B cell (primary cell): Measurements from ENCODE around the gene MBOAT7. TPM values are rescaled to one million over a fixed set of nuclear protein-coding genes. Genes with fewer than 3 reads are reported as not detected.

ENCODE experiments used
- ATAC-seq: fragments of 200-7000 bp; cut with Tn5 transposase; one replicate; pipeline ENCODE4 v1.10.0; 2021; ENCODE audit warnings: low read depth, mild to moderate bottlenecking, moderate number of reproducible peaks, moderate library complexity
- CTCF ChIA-PET: fragments of 350-600 bp; sonication (Branson Sonifier 250); formaldehyde crosslinking; loops from one replicate; lab custom pipeline; 2021; ENCODE audit warnings: antibody characterized with exemption, inconsistent platforms; lab: Charles Lee
- POLR2A ChIA-PET: fragments of 350-600 bp; sonication (Branson Sonifier 250); formaldehyde crosslinking; loops from one replicate; lab custom pipeline; 2021; ENCODE audit warnings: antibody characterized with exemption; lab: Charles Lee
- DNase-seq: peaks from one replicate; pipeline ENCODE4 v3.0.0; 2013
- H2AFZ ChIP-seq: 2 replicates; pipeline ENCODE4 v1.6.1; 2012; ENCODE audit warnings: mild to moderate bottlenecking, low read depth, low read length; ENCODE audit not compliant: insufficient read depth, poor library complexity, severe bottlenecking
- H3K27ac ChIP-seq, 2 donors: 1 replicate in 1 of 2; 2 replicates in 1 of 2; pipeline ENCODE4 v1.5.1; 2012 to 2013; ENCODE audit warnings: low read length in 2 of 2, mild to moderate bottlenecking in 2 of 2, moderate library complexity in 1 of 2
- H3K27me3 ChIP-seq, 4 experiments: fragments of 200-600 bp in 1 of 4; sonication (generic) in 1 of 4; replicated peaks in 1 of 4; 1 replicate in 2 of 4; 2 replicates in 2 of 4; pipeline versions ENCODE4 v1.6.1 to v1.7.0; 2013 to 2016; ENCODE audit warnings: low read length in 3 of 4, mild to moderate bottlenecking in 2 of 4, mixed read lengths in 1 of 4, moderate library complexity in 1 of 4; ENCODE audit not compliant: insufficient read depth in 4 of 4, control insufficient read depth in 3 of 4; ENCODE audit errors: control extremely low read depth in 1 of 4
- H3K36me3 ChIP-seq, 2 experiments: replicated peaks in 1 of 2; 1 replicate in 1 of 2; 2 replicates in 1 of 2; pipeline versions ENCODE4 v1.6.1 to v1.7.1; 2013; ENCODE audit warnings: low read length in 1 of 2; ENCODE audit not compliant: insufficient read depth in 2 of 2, control insufficient read depth in 1 of 2; ENCODE audit errors: control extremely low read depth in 1 of 2, extremely low read depth in 1 of 2
- H3K4me1 ChIP-seq, 2 donors: fragments of 200-600 bp in 1 of 2; sonication (generic) in 1 of 2; 1 replicate in 1 of 2; 2 replicates in 1 of 2; pipeline versions ENCODE4 v1.5.1 to v1.6.1; 2013 to 2017; ENCODE audit warnings: low read length in 2 of 2; ENCODE audit not compliant: control insufficient read depth in 2 of 2, insufficient read depth in 2 of 2
- H3K4me2 ChIP-seq: replicated peaks from 2 replicates; pipeline ENCODE3; 2012; ENCODE audit warnings: mild to moderate bottlenecking, low read depth, low read length; ENCODE audit not compliant: poor library complexity, severe bottlenecking
- H3K4me3 ChIP-seq, 5 experiments: fragments of 200-600 bp in 1 of 5; sonication (generic) in 1 of 5; 1 replicate in 3 of 5; 2 replicates in 2 of 5; pipeline versions ENCODE4 v1.5.1 to v1.7.0; 2011 to 2016; ENCODE audit warnings: low read length in 4 of 5, mild to moderate bottlenecking in 4 of 5, low read depth in 2 of 5, control low read depth in 1 of 5, moderate library complexity in 1 of 5; ENCODE audit not compliant: insufficient read depth in 1 of 5; ENCODE audit errors: control extremely low read depth in 1 of 5, extremely low read depth in 1 of 5
- H3K79me2 ChIP-seq: fragments of 200-600 bp; sonication (generic); one replicate; pipeline ENCODE4 v1.6.0; 2016; ENCODE audit warnings: low read length; ENCODE audit not compliant: control insufficient read depth, insufficient read depth
- H3K9ac ChIP-seq: fragments of 200-600 bp; sonication (generic); 2 replicates; pipeline ENCODE4 v1.6.1; 2017; ENCODE audit warnings: mild to moderate bottlenecking, low read length, moderate library complexity
- H3K9me3 ChIP-seq, 3 donors: one replicate each; pipeline versions ENCODE4 v1.6.1 to v1.7.1; 2013; ENCODE audit warnings: low read length in 2 of 3; ENCODE audit not compliant: control insufficient read depth in 2 of 3, insufficient read depth in 1 of 3; ENCODE audit errors: control extremely low read depth in 1 of 3
- H4K20me1 ChIP-seq: 2 replicates; pipeline ENCODE4 v1.6.0; 2012; ENCODE audit warnings: mild to moderate bottlenecking, low read length; ENCODE audit not compliant: insufficient read depth, control insufficient read depth, poor library complexity, severe bottlenecking
- H3K27ac Mint-ChIP-seq: one replicate; pipeline ENCODE4 v1.8.0; 2021; ENCODE audit warnings: mixed read lengths
- H3K27me3 Mint-ChIP-seq: one replicate; pipeline ENCODE4 v1.8.0; 2021; ENCODE audit warnings: mixed read lengths
- H3K4me1 Mint-ChIP-seq: one replicate; pipeline ENCODE4 v1.8.0; 2021; ENCODE audit warnings: mixed read lengths
- H3K4me3 Mint-ChIP-seq: one replicate; pipeline ENCODE4 v1.8.0; 2021; ENCODE audit warnings: mixed read lengths
- H3K9me3 Mint-ChIP-seq: one replicate; pipeline ENCODE4 v1.8.0; 2022; ENCODE audit warnings: mixed read lengths; ENCODE audit not compliant: insufficient read depth
- CTCF ChIP-seq: fragments of 200-600 bp; IDR thresholded peaks from one replicate; pipeline ENCODE4 v1.8.0; 2022; ENCODE audit warnings: antibody characterized with exemption, mild to moderate bottlenecking
- EZH2 ChIP-seq: IDR thresholded peaks from 2 replicates; pipeline ENCODE4 v1.6.1; 2012; ENCODE audit warnings: borderline replicate concordance, low read depth, mild to moderate bottlenecking, moderate library complexity, low read length; ENCODE audit not compliant: insufficient read depth, poor library complexity, severe bottlenecking
- WGBS: methylation state at CpG from one replicate; pipeline ENCODE4 v1.1.5; 2013; ENCODE audit warnings: missing lambda C conversion rate; ENCODE audit not compliant: insufficient coverage; 5-methylcytosine and 5-hydroxymethylcytosine counted together
- intact Hi-C: fragments of 100-400 bp; cut with micrococcal nuclease; formaldehyde crosslinking; loops from one replicate; pipeline ENCODE4 v1.10.0; 2022
- polyA plus RNA-seq: library from polyadenylated mRNA; depleted of rRNA; stranded (reverse); fragments of >200 nt; gene quantifications from 2 replicates; pipeline ENCODE4 v1.2.3, GENCODE V29; 2012
- total RNA-seq, 2 donors: library from RNA; stranded (reverse); fragments of 120-200 nt in 1 of 2; gene quantifications; 1 replicate in 1 of 2; 2 replicates in 1 of 2; pipeline versions ENCODE4 v1.2.3 to v1.2.4, GENCODE V29; 2013 to 2022

Gene MBOAT7
- total and polyA plus RNA-seq, 2 donors (not counting 1 experiment from before 2014, with no cell fraction given), result 22.3 to 34.8 TPM

- H3K4me2 ChIP-seq, result no peak overlapping the region
- WGBS, result 96% methylated on average over 16 of the region's 25 CpGs
- ChIA-PET POLR2A (interaction anchor here (0.6 kb wide), 1 partner anchor 275 kb away, joined by 4 read pairs; no protein-coding TSS in a partner anchor), CTCF (no interaction called here)
- Mint-ChIP-seq H3K4me3 (no peak overlapping the region), H3K9me3 (no peaks in the 10 kb centered on the region), H3K27ac (no peak overlapping the region), H3K27me3 (no peaks in the 10 kb centered on the region), H3K4me1 (peaks cover 4% of the 10 kb centered on the region)
- no peaks in the 10 kb centered on the region for H3K9me3 ChIP-seq
- no peak overlapping the region for H2AFZ ChIP-seq
- ATAC-seq (no peak), DNase-seq (no peak)
- H3K36me3 ChIP-seq, result peaks cover 2 to 80% of the 10 kb centered on the region in 2 experiments
- no peak overlapping the region for H3K9ac ChIP-seq
- peaks cover 0 to 1% of the 10 kb centered on the region in 2 donors for H3K4me1 ChIP-seq
- peaks cover 76% of the 10 kb centered on the region for H4K20me1 ChIP-seq
- intact Hi-C loops, result no loop called here
- no peak overlapping the region for H3K27ac ChIP-seq
- no peak for TF ChIP-seq EZH2
- TF ChIP-seq CTCF, result no peak
- H3K79me2 ChIP-seq, result peaks cover 9% of the 10 kb centered on the region
- H3K4me3 ChIP-seq, result no peak overlapping the region
- no peaks in the 10 kb centered on the region for H3K27me3 ChIP-seq
These were observed 36.4 kb downstream of the MBOAT7 start for GRCh38 chr19:54152878-54153524.

- Histone ChIP-seq H3K4me1 (no peaks in the 10 kb centered on the region), H3K79me2 (peaks cover 4% of the 10 kb centered on the region), H4K20me1 (peaks cover 80% of the 10 kb centered on the region), H3K9me3 (no peaks in the 10 kb centered on the region), H3K9ac (no peak overlapping the region), H3K27me3 (no peaks in the 10 kb centered on the region), H3K36me3 (peaks cover 2 to 80% of the 10 kb centered on the region in 2 experiments), H3K4me2 (no peak overlapping the region), H2AFZ (no peak overlapping the region), H3K27ac (no peak overlapping the region), H3K4me3 (no peak overlapping the region)
- CTCF ChIA-PET, result no interaction called here
- H3K9me3 Mint-ChIP-seq, result no peaks in the 10 kb centered on the region
- 100% methylated on average over 12 of the region's 12 CpGs for WGBS
- H3K27me3 Mint-ChIP-seq, result no peaks in the 10 kb centered on the region
- H3K4me3 Mint-ChIP-seq, result no peak overlapping the region
- no peak for ATAC-seq
- peaks cover 4% of the 10 kb centered on the region for H3K4me1 Mint-ChIP-seq
- POLR2A ChIA-PET, result no interaction called here
- intact Hi-C loops, result no loop called here
- TF ChIP-seq EZH2 (no peak), CTCF (no peak)
- no peak overlapping the region for H3K27ac Mint-ChIP-seq
- DNase-seq, result no peak
These were observed 37.1 kb downstream of the MBOAT7 start for GRCh38 chr19:54152267-54152666.
